CD14-positive monocyte (primary cell): Measurements from ENCODE around the gene CENPC. TPM values are rescaled to one million over a fixed set of nuclear protein-coding genes. Genes with fewer than 3 reads are reported as not detected.
"Not testable (repeated sequence)": the region's sequence is repeated elsewhere in the genome, so short reads cannot be mapped to it uniquely, and the experiment has no call there.

Source experiments
- DNase-seq, 3 donors: peaks; one replicate each; pipeline ENCODE4 v3.0.0-alpha.2; 2011 to 2022
- H2AFZ ChIP-seq: 2 replicates; pipeline ENCODE4 v1.6.0; 2012; ENCODE audit warnings: mild to moderate bottlenecking, low read depth, low read length, inconsistent platforms; ENCODE audit not compliant: insufficient read depth, poor library complexity, severe bottlenecking
- H3K27ac ChIP-seq, 2 donors: 1 replicate in 1 of 2; 2 replicates in 1 of 2; pipeline ENCODE4 v1.5.1; 2012 to 2013; ENCODE audit warnings: low read length in 2 of 2, control low read depth in 1 of 2, inconsistent platforms in 1 of 2, low read depth in 1 of 2, mild to moderate bottlenecking in 1 of 2
- H3K27me3 ChIP-seq, 2 donors: one replicate each; pipeline versions ENCODE4 v1.6.0 to v1.6.1; 2011 to 2013; ENCODE audit warnings: low read length in 2 of 2; ENCODE audit not compliant: control insufficient read depth in 2 of 2, insufficient read depth in 2 of 2
- H3K36me3 ChIP-seq, 2 donors: replicated peaks in 1 of 2; 1 replicate in 1 of 2; 2 replicates in 1 of 2; pipeline versions ENCODE4 v1.5.1 to v1.6.1; 2012 to 2013; ENCODE audit warnings: low read length in 2 of 2, control low read depth in 1 of 2, inconsistent platforms in 1 of 2, mild to moderate bottlenecking in 1 of 2; ENCODE audit not compliant: insufficient read depth in 2 of 2, control insufficient read depth in 1 of 2
- H3K4me1 ChIP-seq, 2 donors: 1 replicate in 1 of 2; 2 replicates in 1 of 2; pipeline versions ENCODE4 v1.5.1 to v1.6.1; 2012 to 2013; ENCODE audit warnings: low read length in 2 of 2, control low read depth in 1 of 2, inconsistent platforms in 1 of 2, mild to moderate bottlenecking in 1 of 2, moderate library complexity in 1 of 2; ENCODE audit not compliant: insufficient read depth in 2 of 2, control insufficient read depth in 1 of 2
- H3K4me2 ChIP-seq: replicated peaks from 2 replicates; pipeline ENCODE3; 2012; ENCODE audit warnings: low read length, moderate library complexity, mild to moderate bottlenecking; ENCODE audit not compliant: poor library complexity, severe bottlenecking; ENCODE audit errors: extremely low read depth
- H3K4me3 ChIP-seq, 3 experiments: fragments of 200-600 bp in 1 of 3; sonication (generic) in 1 of 3; replicated peaks in 1 of 3; 1 replicate in 2 of 3; 2 replicates in 1 of 3; pipeline ENCODE4 v1.5.1; 2011 to 2013; ENCODE audit warnings: low read length in 3 of 3, mild to moderate bottlenecking in 3 of 3, control low read depth in 2 of 3, low read depth in 2 of 3, inconsistent platforms in 1 of 3, moderate library complexity in 1 of 3
- H3K79me2 ChIP-seq: 2 replicates; pipeline ENCODE4 v1.6.0; 2012; ENCODE audit warnings: mild to moderate bottlenecking, control low read depth, inconsistent platforms, low read length, moderate library complexity; ENCODE audit not compliant: insufficient read depth
- H3K9ac ChIP-seq: 2 replicates; pipeline ENCODE4 v1.6.0; 2017; ENCODE audit warnings: low read length, mild to moderate bottlenecking; ENCODE audit not compliant: insufficient read depth, poor library complexity, severe bottlenecking
- H3K9me3 ChIP-seq, 2 donors: replicated peaks in 1 of 2; 1 replicate in 1 of 2; 2 replicates in 1 of 2; pipeline versions ENCODE4 v1.5.1 to v1.6.1; 2012 to 2013; ENCODE audit warnings: low read length in 2 of 2, control low read depth in 1 of 2; ENCODE audit not compliant: control insufficient read depth in 1 of 2, insufficient read depth in 1 of 2
- H4K20me1 ChIP-seq: 2 replicates; pipeline ENCODE4 v1.6.0; 2012; ENCODE audit warnings: mild to moderate bottlenecking, low read length, control low read depth, moderate library complexity; ENCODE audit not compliant: insufficient read depth
- H3K27ac Mint-ChIP-seq, 7 donors: one replicate each; pipeline ENCODE4 v1.8.0; 2020; ENCODE audit warnings: mild to moderate bottlenecking in 7 of 7, mixed read lengths in 7 of 7, moderate library complexity in 6 of 7, inconsistent platforms in 2 of 7
- H3K27me3 Mint-ChIP-seq, 3 donors: one replicate each; pipeline ENCODE4 v1.8.0; 2021 to 2022; ENCODE audit warnings: low read depth in 3 of 3, mild to moderate bottlenecking in 3 of 3, mixed read lengths in 3 of 3, moderate library complexity in 3 of 3, inconsistent platforms in 1 of 3
- H3K36me3 Mint-ChIP-seq, 2 donors: one replicate each; pipeline ENCODE4 v1.8.0; 2020; ENCODE audit warnings: mixed read lengths in 2 of 2, inconsistent platforms in 1 of 2, mild to moderate bottlenecking in 1 of 2
- H3K4me1 Mint-ChIP-seq: one replicate; pipeline ENCODE4 v1.8.0; 2020; ENCODE audit warnings: mild to moderate bottlenecking, mixed read lengths
- H3K4me3 Mint-ChIP-seq, 2 donors: one replicate each; pipeline ENCODE4 v1.8.0; 2020; ENCODE audit warnings: mild to moderate bottlenecking in 2 of 2, mixed read lengths in 2 of 2, moderate library complexity in 1 of 2
- H3K9me3 Mint-ChIP-seq, 7 donors: one replicate each; pipeline ENCODE4 v1.8.0; 2020 to 2022; ENCODE audit warnings: mixed read lengths in 7 of 7, mild to moderate bottlenecking in 6 of 7, moderate library complexity in 6 of 7, inconsistent platforms in 2 of 7
- WGBS: methylation state at CpG from one replicate; pipeline ENCODE4 v1.1.5; 2013; ENCODE audit warnings: missing lambda C conversion rate; ENCODE audit not compliant: insufficient coverage; 5-methylcytosine and 5-hydroxymethylcytosine counted together
- intact Hi-C, 2 donors: fragments of 100-400 bp; cut with micrococcal nuclease; formaldehyde crosslinking; loops; one replicate each; pipeline versions ENCODE4 v1.15.0 to v1.15.1; 2023
- polyA plus RNA-seq, 3 donors: library from polyadenylated mRNA; depleted of rRNA in 1 of 3; unstranded in 2 of 3; stranded (reverse) in 1 of 3; fragments of 300-500 nt in 2 of 3; fragments of >200 nt in 1 of 3; fragmentation: Illumina TruSeq in 2 of 3; gene quantifications; 1 replicate in 2 of 3; 2 replicates in 1 of 3; pipeline ENCODE4 v1.2.3, GENCODE V29; 2012 to 2021
- TF ChIP-seq, protein P1 (sequence below): fragments of 200-600 bp; IDR thresholded peaks from one replicate; pipeline ENCODE4 v1.8.0; 2022; ENCODE audit warnings: antibody characterized with exemption, mild to moderate bottlenecking

Gene CENPC
- polyA plus RNA-seq, 3 donors, result 6.3 to 7.2 (median 6.7) TPM

DNA sequence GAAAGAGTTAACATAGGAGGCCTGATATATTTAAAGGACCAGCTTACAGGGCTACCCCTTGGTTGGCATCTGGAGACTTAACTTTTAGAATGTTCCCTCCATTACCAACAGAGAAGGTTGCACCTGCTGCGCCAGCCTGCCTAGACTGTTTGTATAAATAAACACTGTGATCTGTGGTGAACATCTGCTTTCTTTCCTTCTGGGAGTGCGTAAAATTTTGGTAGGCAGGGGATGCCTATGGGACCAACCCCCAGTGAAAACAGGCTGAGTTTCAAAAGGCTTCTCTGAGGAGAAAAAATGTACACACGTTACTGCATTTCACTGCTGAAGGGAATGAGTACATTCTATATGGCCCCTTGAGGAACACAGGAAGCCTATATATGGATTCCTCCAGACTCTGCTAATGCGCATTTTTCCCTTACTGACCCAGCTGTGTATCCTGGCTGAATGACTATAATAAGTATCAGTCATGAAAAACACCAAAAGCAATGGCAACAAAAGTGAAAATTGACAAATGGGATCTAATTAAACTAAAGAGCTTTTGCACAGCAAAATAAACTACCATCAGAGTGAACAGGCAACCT is 13.8 kb downstream of the CENPC start:
- Histone ChIP-seq H3K4me1 (no peaks in the 10 kb centered on the region), H3K9ac (no peak overlapping the region), H3K27ac (no peak overlapping the region), H3K4me2 (no peak overlapping the region), H3K27me3 (no peaks in the 10 kb centered on the region), H3K36me3 (peaks cover 75 to 83% of the 10 kb centered on the region in 2 donors), H4K20me1 (peaks cover 6% of the 10 kb centered on the region), H3K79me2 (peaks cover 78% of the 10 kb centered on the region), H3K4me3 (no peak overlapping the region), H2AFZ (no peak overlapping the region), H3K9me3 (peaks cover 10 to 14% of the 10 kb centered on the region in 2 donors)
- peak overlapping the region in 1 of 7 donors; percentile 21 for H3K27ac Mint-ChIP-seq
- peaks cover 79 to 94% of the 10 kb centered on the region in 2 donors for H3K36me3 Mint-ChIP-seq
- intact Hi-C loops, result no loop called here
- no CpG with 5 or more reads among the region's 4 CpGs for WGBS
- DNase-seq, result no peak
- peaks cover 9 to 21% (median 17%) of the 10 kb centered on the region in 7 donors for H3K9me3 Mint-ChIP-seq
- TF ChIP-seq, protein P1, sequence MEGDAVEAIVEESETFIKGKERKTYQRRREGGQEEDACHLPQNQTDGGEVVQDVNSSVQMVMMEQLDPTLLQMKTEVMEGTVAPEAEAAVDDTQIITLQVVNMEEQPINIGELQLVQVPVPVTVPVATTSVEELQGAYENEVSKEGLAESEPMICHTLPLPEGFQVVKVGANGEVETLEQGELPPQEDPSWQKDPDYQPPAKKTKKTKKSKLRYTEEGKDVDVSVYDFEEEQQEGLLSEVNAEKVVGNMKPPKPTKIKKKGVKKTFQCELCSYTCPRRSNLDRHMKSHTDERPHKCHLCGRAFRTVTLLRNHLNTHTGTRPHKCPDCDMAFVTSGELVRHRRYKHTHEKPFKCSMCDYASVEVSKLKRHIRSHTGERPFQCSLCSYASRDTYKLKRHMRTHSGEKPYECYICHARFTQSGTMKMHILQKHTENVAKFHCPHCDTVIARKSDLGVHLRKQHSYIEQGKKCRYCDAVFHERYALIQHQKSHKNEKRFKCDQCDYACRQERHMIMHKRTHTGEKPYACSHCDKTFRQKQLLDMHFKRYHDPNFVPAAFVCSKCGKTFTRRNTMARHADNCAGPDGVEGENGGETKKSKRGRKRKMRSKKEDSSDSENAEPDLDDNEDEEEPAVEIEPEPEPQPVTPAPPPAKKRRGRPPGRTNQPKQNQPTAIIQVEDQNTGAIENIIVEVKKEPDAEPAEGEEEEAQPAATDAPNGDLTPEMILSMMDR, result no peak
- H3K27me3 Mint-ChIP-seq, result no peaks in the 10 kb centered on the region
- peaks cover 1% of the 10 kb centered on the region for H3K4me1 Mint-ChIP-seq
- no peak overlapping the region for H3K4me3 Mint-ChIP-seq

DNA sequence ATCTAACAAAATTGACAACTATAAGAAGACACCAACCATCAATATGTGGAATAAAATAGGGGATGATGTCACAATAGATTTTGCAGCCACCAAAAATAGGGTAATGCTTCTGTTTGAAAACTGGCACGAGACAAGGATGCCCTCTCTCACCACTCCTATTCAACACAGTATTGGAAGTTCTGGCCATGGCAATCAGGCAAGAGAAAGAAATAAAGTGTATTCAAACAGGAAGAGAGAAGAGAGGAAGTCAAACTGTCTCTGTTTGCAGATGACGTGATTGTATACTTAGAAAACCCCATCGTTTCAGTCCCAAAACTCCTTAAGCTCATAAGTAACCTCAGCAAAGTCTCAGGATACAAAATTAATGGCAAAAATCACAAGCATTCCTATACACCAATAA is 21.2 kb downstream of the CENPC start:
- peaks cover 60 to 79% of the 10 kb centered on the region in 2 donors for H3K36me3 Mint-ChIP-seq
- H3K9me3 Mint-ChIP-seq, H3K4me1 ChIP-seq, H3K9ac ChIP-seq, DNase-seq, H3K4me2 ChIP-seq, H2AFZ ChIP-seq, H3K9me3 ChIP-seq, H3K27ac ChIP-seq, H3K4me3 Mint-ChIP-seq, H3K27me3 ChIP-seq, H3K4me3 ChIP-seq, H3K27me3 Mint-ChIP-seq, intact Hi-C loops: not testable (repeated sequence)
- peaks cover 91% of the 10 kb centered on the region for H3K79me2 ChIP-seq
- peaks cover 19% of the 10 kb centered on the region for H3K4me1 Mint-ChIP-seq
- peaks cover 35% of the 10 kb centered on the region for H4K20me1 ChIP-seq
- peak overlapping the region in 1 of 7 donors; percentile 11 for H3K27ac Mint-ChIP-seq
- WGBS, result 88% methylated on average over 1 of the region's 3 CpGs
- H3K36me3 ChIP-seq, result peaks cover 25 to 52% of the 10 kb centered on the region in 2 donors
